Activated T-cell treated with anti-CD3 and anti-CD28 coated beads, Interleukin-2, amount 50 U/mL, for 72 hours (primary cell): Measurements from ENCODE around the gene PLCL2. TPM values are rescaled to one million over a fixed set of nuclear protein-coding genes. Genes with fewer than 3 reads are reported as not detected.
A peak's percentile ranks its signal among the peaks of the same experiment; 100 is the strongest.

ENCODE experiments used
- ATAC-seq, 2 donors: fragments of 150-1000 bp; cut with Tn5 transposase; replicated peaks in 1 of 2; 2 replicates each; pipeline ENCODE4 v1.10.0; 2021; ENCODE audit warnings: moderate library complexity in 2 of 2, mild to moderate bottlenecking in 1 of 2
- DNase-seq, 2 donors: peaks; one replicate each; pipeline ENCODE4 v3.0.0; 2021 to 2022; ENCODE audit warnings: mixed read lengths in 1 of 2
- H3K27ac Mint-ChIP-seq: one replicate; pipeline ENCODE4 v1.8.0; 2022; ENCODE audit warnings: mild to moderate bottlenecking, moderate library complexity, mixed read lengths
- H3K27me3 Mint-ChIP-seq: one replicate; pipeline ENCODE4 v1.8.0; 2022; ENCODE audit warnings: low read depth, mixed read lengths
- H3K36me3 Mint-ChIP-seq, 2 donors: one replicate each; pipeline ENCODE4 v1.8.0; 2022; ENCODE audit warnings: mixed read lengths in 2 of 2, mild to moderate bottlenecking in 1 of 2; ENCODE audit not compliant: insufficient read depth in 2 of 2
- H3K4me1 Mint-ChIP-seq: one replicate; pipeline ENCODE4 v1.8.0; 2022; ENCODE audit warnings: low read depth, mixed read lengths
- H3K4me3 Mint-ChIP-seq, 2 donors: one replicate each; pipeline ENCODE4 v1.8.0; 2022; ENCODE audit warnings: mild to moderate bottlenecking in 2 of 2, mixed read lengths in 2 of 2, moderate library complexity in 2 of 2
- H3K9me3 Mint-ChIP-seq, 2 donors: one replicate each; pipeline ENCODE4 v1.8.0; 2022; ENCODE audit warnings: mixed read lengths in 2 of 2
- total RNA-seq, 2 donors: library from RNA; stranded (reverse); gene quantifications; one replicate each; pipeline ENCODE4 v1.2.3, GENCODE V29; 2022

PLCL2 gene
- total RNA-seq, 2 donors from 2014 or later = 22.9 to 24.7 TPM

DNA sequence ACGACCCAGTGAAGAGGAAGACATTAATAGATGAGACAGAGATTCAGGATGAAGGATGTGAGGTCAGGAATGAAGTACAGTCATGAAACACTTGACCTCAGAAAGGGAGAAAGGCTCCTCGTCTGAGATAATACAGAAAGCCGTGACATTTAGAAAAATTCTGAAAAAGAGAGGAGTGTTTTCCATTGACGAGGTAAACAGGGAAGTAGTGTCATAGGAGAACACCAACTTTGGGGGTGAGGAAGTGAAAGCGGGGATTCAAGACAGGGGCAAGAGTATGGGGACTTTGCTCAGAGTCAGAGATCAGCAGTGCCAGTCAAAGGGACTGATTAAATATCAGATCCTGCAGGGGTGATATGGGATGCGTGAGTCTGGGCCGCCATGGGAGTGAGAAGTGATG lies 160.9 kb downstream of the PLCL2 start:
- Mint-ChIP-seq H3K27me3 (no peaks in the 10 kb centered on the region), H3K36me3 (peaks cover 15 to 46% of the 10 kb centered on the region in 2 donors), H3K4me1 (peaks cover 45% of the 10 kb centered on the region), H3K9me3 (peaks cover 5 to 11% of the 10 kb centered on the region in 2 donors), H3K27ac (no peak overlapping the region), H3K4me3 (no peak overlapping the region)
- no peak for DNase-seq
- ATAC-seq = no peak

DNA sequence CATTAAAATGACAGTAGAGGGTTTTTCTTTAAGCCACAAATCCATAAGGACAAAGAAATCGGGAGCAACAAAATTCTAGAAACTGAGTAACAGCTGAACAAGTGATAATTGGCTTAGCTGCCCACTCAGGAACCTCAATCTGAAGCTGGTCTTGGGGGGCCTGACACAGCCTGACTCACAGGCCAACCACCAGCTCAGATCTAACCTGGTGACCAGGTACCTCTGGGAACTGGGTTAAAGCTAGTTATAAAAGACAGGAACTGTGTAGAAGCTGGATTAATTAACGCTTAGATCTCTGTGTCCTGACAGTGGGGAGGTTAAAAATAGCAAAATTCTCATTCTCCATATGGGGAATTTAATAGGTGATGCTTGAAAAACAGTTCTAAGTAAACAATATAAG lies 161.9 kb downstream of the PLCL2 start:
- no peak for ATAC-seq
- no peaks in the 10 kb centered on the region for H3K27me3 Mint-ChIP-seq
- no peak for DNase-seq
- peaks cover 8 to 13% of the 10 kb centered on the region in 2 donors for H3K9me3 Mint-ChIP-seq
- H3K4me1 Mint-ChIP-seq = peaks cover 42% of the 10 kb centered on the region
- H3K27ac Mint-ChIP-seq = peak overlapping the region; percentile 43
- H3K36me3 Mint-ChIP-seq = peaks cover 17 to 48% of the 10 kb centered on the region in 2 donors
- no peak overlapping the region for H3K4me3 Mint-ChIP-seq

DNA sequence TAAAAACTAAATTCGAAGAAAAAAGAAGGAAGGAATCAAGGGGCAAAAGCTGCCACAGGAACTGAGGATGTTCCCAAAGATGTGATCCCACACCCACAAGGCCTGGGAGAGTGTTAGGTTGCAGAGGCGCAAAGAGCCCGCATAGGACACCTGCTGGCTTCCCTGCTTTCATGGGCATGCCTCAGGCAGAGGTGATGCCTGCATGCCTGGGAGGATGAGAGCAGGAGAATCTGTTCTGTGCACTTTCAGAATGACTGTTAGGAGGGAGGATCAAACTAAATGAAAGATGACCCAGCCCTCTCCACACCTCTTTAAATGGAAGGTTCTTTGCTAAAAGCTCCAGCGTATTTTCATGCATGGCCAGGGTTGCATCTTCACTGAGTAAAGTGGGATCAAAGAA lies 162.4 kb downstream of the PLCL2 start:
- peaks cover 8 to 13% of the 10 kb centered on the region in 2 donors for H3K9me3 Mint-ChIP-seq
- no peak overlapping the region for H3K4me3 Mint-ChIP-seq
- H3K27me3 Mint-ChIP-seq = no peaks in the 10 kb centered on the region
- ATAC-seq (peak in 1 of 2 donors; percentile 41), DNase-seq (no peak)
- H3K4me1 Mint-ChIP-seq = peaks cover 42% of the 10 kb centered on the region
- H3K27ac Mint-ChIP-seq = peak overlapping the region; percentile 43
- H3K36me3 Mint-ChIP-seq = peaks cover 17 to 48% of the 10 kb centered on the region in 2 donors

DNA sequence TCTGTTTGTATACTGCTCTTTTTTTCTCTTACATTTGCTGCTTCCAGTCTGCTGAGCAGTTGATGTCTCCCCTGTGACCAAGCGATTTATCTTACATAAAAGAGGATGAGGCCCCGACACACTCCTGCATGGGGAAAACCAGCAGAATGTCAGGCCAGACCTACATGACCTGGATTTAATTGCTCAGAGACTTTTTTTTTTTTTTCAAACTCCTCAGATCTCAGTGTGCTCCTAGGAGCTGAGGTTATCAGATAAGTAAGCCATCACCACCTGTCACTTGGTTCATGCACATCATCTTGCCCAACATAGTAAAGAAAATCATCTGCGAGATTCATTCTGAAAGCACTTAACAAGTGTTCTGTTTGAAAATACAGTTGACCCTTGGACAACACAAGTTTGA lies 163.1 kb downstream of the PLCL2 start:
- no peaks in the 10 kb centered on the region for H3K27me3 Mint-ChIP-seq
- H3K36me3 Mint-ChIP-seq = peaks cover 17 to 45% of the 10 kb centered on the region in 2 donors
- H3K4me1 Mint-ChIP-seq = peaks cover 42% of the 10 kb centered on the region
- H3K9me3 Mint-ChIP-seq = peaks cover 8 to 13% of the 10 kb centered on the region in 2 donors
- ATAC-seq (no peak), DNase-seq (no peak)
- peak overlapping the region; percentile 66 for H3K27ac Mint-ChIP-seq
- H3K4me3 Mint-ChIP-seq = no peak overlapping the region

DNA sequence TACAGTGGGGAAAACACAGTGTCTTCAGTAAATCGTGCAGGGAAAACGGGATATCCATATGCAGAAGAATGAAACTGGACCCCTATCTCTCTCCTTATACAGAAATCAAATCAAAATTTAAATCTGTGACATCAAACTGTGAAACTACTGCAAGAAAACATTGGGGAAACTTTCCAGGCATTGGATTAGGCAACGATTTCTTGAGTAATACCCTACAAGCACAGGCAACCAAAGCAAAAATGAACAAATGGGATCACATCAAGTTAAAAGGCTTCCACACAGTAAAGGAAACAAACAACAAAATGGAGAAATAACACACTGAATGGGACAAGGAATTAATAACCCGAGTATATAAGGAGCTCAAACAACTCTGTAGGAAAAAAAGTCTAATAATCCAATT lies 165.3 kb downstream of the PLCL2 start:
- Mint-ChIP-seq H3K4me1 (peaks cover 36% of the 10 kb centered on the region), H3K9me3 (peaks cover 15 to 17% of the 10 kb centered on the region in 2 donors), H3K27ac (no peak overlapping the region), H3K4me3 (no peak overlapping the region), H3K36me3 (peaks cover 29 to 51% of the 10 kb centered on the region in 2 donors), H3K27me3 (no peaks in the 10 kb centered on the region)
- ATAC-seq = no peak
- DNase-seq = no peak

DNA sequence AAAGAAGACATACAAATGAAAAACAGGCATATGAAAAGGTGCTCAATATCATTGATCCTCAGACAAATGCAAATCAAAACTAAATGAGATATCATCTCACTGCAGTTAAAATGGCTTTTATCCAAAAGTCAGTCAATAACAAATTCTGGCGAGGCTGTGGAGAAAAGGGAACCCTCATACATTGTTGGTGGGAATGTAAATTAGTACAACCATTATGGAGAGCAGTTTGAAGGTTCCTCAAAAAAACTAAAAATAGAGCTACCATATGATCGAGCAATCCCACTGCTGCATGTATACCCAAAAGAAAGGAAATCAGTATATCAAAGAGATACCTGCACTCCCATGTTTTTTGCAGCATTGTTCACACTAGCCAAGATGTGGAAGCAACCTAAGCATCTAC lies 165.8 kb downstream of the PLCL2 start:
- ATAC-seq = no peak
- Mint-ChIP-seq H3K4me1 (peaks cover 36% of the 10 kb centered on the region), H3K9me3 (peaks cover 15 to 16% of the 10 kb centered on the region in 2 donors), H3K36me3 (peaks cover 27 to 47% of the 10 kb centered on the region in 2 donors), H3K27ac (no peak overlapping the region), H3K4me3 (no peak overlapping the region), H3K27me3 (no peaks in the 10 kb centered on the region)
- no peak for DNase-seq

DNA sequence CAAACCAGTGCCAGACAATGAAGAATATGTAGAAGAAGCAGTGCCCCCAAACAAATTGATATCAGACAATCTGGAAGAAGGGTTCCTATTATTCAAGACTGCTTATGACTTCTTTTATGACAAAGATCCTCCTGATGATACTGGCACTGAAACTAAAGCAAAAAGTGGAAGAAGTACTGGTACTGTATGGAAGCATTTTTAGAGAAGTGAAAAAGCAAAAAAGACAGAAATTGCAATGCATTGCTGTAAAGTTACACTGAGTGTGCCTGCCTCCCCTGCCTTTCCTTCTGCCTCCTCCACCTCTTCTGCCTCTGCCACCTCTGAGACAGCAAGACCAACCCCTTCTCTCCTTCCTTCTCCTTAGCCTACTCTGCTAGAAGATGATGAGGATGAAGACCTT lies 167.6 kb downstream of the PLCL2 start:
- Mint-ChIP-seq H3K4me1 (peaks cover 22% of the 10 kb centered on the region), H3K4me3 (no peak overlapping the region), H3K36me3 (peaks cover 20 to 36% of the 10 kb centered on the region in 2 donors), H3K27me3 (no peaks in the 10 kb centered on the region), H3K9me3 (peaks cover 11 to 15% of the 10 kb centered on the region in 2 donors), H3K27ac (no peak overlapping the region)
- DNase-seq (no peak), ATAC-seq (no peak)

DNA sequence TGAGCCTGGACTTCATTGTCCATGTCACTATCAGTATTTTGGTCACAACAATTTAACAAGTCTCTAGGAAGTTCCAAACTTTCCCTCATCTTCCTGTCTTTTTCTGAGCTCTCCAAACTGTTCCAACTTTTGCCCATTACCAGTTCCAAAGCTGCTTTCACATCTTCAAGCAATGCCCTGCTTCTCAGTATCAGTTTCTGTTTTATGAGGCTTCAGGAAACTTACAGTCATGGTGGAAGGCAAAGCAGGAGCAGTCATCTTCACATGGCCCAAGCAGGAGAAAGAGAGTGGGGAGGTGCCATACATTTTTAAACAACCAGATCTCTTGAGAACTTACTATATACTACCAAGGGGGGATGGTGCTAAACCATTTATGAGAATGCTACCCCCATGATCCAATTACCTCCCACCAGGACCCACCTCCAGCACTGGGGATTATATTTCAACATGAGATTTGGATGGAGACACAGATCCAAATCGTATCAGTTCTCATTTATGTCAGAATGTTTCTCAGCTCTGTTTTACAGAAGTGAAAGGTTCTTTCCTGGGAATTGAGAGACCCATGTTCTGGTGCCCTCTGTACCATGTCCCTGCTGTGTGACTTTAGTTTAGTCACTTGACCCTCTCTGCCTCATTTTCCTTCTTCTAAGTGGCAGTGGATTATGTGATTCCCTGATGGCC lies 169.7 kb downstream of the PLCL2 start:
- Mint-ChIP-seq H3K36me3 (peaks cover 15 to 25% of the 10 kb centered on the region in 2 donors), H3K4me3 (peak overlapping the region in 1 of 2 donors; percentile 21), H3K27me3 (no peaks in the 10 kb centered on the region), H3K4me1 (peaks cover 16% of the 10 kb centered on the region), H3K27ac (peak overlapping the region; percentile 83), H3K9me3 (peaks cover 9 to 12% of the 10 kb centered on the region in 2 donors)
- ATAC-seq (no peak), DNase-seq (no peak)

DNA sequence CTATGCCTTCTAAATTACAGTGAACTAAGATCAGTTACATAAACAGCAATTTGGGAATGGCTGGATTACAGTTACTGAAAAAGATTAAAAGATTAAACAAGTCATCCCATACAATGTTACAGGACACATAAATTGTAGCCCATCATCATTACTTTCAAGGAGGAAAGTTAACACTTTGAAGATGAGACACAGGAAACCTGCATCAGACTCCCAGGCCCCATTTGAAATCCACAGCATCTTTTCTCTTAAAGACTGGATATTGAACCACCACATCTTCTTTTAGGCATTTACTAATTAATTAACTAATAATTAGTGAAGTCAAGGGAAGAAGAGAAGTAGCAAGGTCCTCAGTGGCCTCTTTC lies 170.2 kb downstream of the PLCL2 start:
- no peaks in the 10 kb centered on the region for H3K27me3 Mint-ChIP-seq
- peak overlapping the region; percentile 83 for H3K27ac Mint-ChIP-seq
- H3K9me3 Mint-ChIP-seq = peaks cover 6 to 12% of the 10 kb centered on the region in 2 donors
- DNase-seq (no peak), ATAC-seq (no peak)
- peaks cover 16% of the 10 kb centered on the region for H3K4me1 Mint-ChIP-seq
- H3K4me3 Mint-ChIP-seq = peak overlapping the region in 1 of 2 donors; percentile 21
- peaks cover 15 to 20% of the 10 kb centered on the region in 2 donors for H3K36me3 Mint-ChIP-seq

DNA sequence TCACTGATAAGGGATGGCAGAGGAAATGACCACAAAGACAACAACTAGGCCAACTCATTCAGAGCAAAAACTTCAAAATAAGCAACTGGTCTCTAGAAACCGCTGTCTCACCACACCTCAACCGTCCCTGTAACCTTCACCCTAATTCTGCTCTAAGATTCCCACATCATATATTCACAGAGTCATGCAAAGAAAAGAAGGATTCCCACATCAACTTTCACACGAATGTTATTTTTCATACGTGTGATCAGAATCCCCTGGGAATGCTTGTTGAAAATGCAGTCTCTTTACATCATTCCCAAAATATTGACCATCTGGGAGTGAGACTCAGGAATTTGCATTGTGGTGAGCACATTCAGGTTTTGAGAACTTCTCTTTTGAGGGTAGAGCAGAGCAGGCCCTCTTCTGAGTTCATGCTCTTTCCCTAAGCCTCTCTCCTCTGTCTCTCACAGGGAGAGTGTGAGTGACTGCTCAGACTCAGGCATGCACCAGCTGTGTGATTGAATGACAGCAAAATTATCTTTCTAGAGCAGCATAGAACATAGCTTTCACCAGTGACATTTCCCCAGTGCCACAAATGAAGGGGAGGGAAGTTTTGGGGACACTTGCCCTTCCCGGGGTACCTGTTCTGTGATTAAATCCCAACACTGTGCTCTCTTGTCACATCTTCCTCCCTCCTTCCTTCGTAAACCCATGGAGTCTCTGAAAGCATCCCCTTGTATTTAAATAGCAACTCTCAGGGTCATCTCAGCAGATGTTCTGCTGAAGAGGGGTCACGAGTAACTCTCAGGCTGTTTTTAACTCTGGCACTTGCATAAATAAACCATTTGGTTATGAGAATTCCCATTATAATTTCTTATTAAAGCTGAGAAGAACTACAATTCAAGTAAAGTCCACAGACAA lies 170.9 kb downstream of the PLCL2 start:
- DNase-seq (no peak), ATAC-seq (peak in 1 of 2 donors; percentile 57)
- Mint-ChIP-seq H3K4me1 (peaks cover 16% of the 10 kb centered on the region), H3K27ac (peak overlapping the region; percentile 68), H3K9me3 (peaks cover 6 to 11% of the 10 kb centered on the region in 2 donors), H3K4me3 (no peak overlapping the region), H3K36me3 (peaks cover 14 to 15% of the 10 kb centered on the region in 2 donors), H3K27me3 (no peaks in the 10 kb centered on the region)

DNA sequence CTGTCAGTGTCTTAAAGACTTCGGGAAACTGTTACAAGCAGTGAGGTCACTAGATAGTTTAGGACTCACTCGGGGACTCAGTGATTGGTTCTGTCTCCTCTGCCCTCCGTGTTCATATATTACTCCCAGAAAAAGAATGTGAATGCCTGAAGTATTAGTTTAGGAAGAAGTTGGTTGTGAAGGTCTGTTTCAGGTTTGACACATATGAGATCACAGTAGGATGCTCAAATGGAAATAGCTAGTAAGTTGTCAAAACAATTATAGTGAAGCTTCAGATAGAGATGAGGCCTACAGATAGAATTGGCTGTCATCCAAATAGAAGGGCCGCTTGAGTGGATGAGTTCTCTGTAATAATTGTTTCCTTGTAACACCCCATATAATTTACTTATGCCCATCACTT lies 172.6 kb downstream of the PLCL2 start:
- peaks cover 11 to 13% of the 10 kb centered on the region in 2 donors for H3K36me3 Mint-ChIP-seq
- H3K27ac Mint-ChIP-seq = no peak overlapping the region
- H3K9me3 Mint-ChIP-seq = peaks cover 4 to 7% of the 10 kb centered on the region in 2 donors
- H3K4me1 Mint-ChIP-seq = peaks cover 16% of the 10 kb centered on the region
- ATAC-seq = no peak
- H3K4me3 Mint-ChIP-seq = no peak overlapping the region
- no peaks in the 10 kb centered on the region for H3K27me3 Mint-ChIP-seq
- DNase-seq = no peak

DNA sequence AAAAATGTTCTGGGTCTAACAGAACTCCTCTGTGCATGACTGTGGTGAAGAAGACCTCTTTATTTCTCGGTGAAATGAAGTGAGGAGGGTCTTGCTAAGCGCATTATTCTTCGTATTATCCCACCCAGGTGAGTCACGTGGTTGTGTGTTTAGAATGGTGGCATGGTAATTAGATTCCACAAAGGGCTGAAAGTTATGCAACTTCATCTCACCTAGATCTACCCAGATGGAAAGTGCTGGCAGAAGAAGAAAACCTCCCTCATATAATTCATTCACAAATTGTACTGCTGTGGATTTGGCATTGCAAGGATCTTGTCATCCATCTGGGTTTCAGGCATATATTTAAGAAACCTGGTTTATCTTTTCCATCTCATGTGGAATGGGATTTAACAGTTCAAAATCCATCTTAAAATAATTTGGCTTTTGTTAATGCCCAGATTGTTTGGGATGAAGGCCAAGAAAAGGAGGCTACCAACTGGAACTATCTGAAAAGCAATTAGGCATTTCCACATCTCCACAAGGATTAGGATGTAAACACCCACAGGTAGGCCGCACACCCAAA lies 175.3 kb downstream of the PLCL2 start:
- H3K4me1 Mint-ChIP-seq = peaks cover 5% of the 10 kb centered on the region
- no peaks in the 10 kb centered on the region for H3K27me3 Mint-ChIP-seq
- DNase-seq (no peak), ATAC-seq (no peak)
- H3K4me3 Mint-ChIP-seq = no peak overlapping the region
- peaks cover 3 to 7% of the 10 kb centered on the region in 2 donors for H3K36me3 Mint-ChIP-seq
- H3K27ac Mint-ChIP-seq = no peak overlapping the region
- H3K9me3 Mint-ChIP-seq = peaks cover 0 to 3% of the 10 kb centered on the region in 2 donors

DNA sequence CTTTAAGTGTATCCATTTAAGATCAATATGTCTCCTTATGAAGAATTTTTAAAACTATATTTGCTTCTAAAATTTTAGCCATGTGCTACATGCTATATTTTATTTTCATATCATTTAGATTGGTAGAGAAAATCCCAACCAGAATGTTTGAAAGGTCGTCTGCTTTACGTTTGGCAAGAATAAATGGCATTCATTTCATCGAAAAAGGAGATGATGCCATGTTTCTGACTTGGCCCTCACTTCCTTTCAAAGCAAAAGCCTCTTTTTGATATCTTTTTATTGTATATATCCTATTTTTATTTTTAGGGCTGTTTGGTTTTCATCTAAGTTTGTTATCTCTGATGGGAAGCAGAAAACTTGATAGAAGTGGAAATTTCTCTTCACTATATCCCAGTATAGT lies 176.2 kb downstream of the PLCL2 start:
- no peak overlapping the region for H3K27ac Mint-ChIP-seq
- peaks cover 0 to 3% of the 10 kb centered on the region in 2 donors for H3K9me3 Mint-ChIP-seq
- H3K36me3 Mint-ChIP-seq = peaks cover 1 to 7% of the 10 kb centered on the region in 2 donors
- H3K4me1 Mint-ChIP-seq = no peaks in the 10 kb centered on the region
- H3K4me3 Mint-ChIP-seq = no peak overlapping the region
- ATAC-seq (no peak), DNase-seq (no peak)
- H3K27me3 Mint-ChIP-seq = no peaks in the 10 kb centered on the region
